Kidney tubule cell (primary cell): ENCODE data around the gene SPSB1.

Source experiments
- DNase-seq: peaks from one replicate; pipeline ENCODE4 v3.0.0-alpha.2; 2018; ENCODE audit warnings: low spot score

Gene SPSB1

GRCh38 chr1:9300573-9300972 lies 7.9 kb downstream of the SPSB1 start:
- DNase-seq = no peak

- peak; percentile 96 for DNase-seq
These were observed 10.2 kb downstream of the SPSB1 start for GRCh38 chr1:9302745-9303524.

GRCh38 chr1:9303916-9304315 lies 11.2 kb downstream of the SPSB1 start:
- DNase-seq = no peak

- DNase-seq = no peak
These were observed 12.5 kb downstream of the SPSB1 start for GRCh38 chr1:9305216-9305615.

DNA sequence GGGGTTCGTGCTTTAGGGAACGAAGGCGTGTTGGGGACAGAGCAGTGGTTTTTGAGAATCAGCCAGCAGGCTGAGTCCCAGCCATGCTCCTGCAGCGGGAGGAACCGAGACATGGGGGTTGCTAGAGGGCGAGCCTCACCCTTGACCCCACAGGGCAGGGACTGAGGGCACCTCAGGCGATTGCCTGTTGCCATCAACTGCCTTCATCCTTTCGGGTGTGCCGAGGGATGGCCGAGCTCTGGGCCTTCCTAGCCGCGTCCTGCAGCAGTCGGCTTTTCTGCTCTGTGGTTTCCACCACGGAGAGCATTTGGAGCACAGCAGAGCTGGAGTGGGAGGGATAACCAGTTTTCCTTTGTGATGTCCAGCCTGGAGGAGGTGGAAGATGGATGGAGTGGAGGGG lies 13.3 kb downstream of the SPSB1 start:
- no peak for DNase-seq

GRCh38 chr1:9307303-9307702 lies 14.6 kb downstream of the SPSB1 start:
- no peak for DNase-seq

- DNase-seq = no peak
These were observed 15.6 kb downstream of the SPSB1 start for GRCh38 chr1:9308236-9308785.

- DNase-seq = no peak
These were observed 16.4 kb downstream of the SPSB1 start for GRCh38 chr1:9309080-9309479.

DNA sequence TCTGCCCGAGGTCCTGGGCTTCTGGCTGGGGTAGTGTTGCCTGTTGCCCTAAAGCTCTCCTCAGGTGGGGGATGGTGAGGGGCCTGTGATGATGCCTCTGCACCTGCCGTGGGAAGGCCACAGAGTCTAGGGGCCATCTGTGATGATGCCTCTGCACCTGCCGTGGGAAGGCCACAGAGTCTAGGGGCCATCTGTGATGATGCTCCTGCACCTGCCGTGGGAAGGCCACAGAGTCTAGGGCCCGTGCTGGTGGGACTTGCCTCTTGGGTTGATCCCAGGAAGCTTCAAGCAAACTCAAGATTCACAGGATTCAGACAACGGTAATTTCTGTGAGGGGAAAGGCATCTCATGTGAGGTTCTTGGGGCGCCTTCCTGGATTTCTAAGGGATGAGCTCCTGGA lies 17.3 kb downstream of the SPSB1 start:
- no peak for DNase-seq

- DNase-seq = no peak
These were observed 18.3 kb downstream of the SPSB1 start for GRCh38 chr1:9311029-9311428.

DNA sequence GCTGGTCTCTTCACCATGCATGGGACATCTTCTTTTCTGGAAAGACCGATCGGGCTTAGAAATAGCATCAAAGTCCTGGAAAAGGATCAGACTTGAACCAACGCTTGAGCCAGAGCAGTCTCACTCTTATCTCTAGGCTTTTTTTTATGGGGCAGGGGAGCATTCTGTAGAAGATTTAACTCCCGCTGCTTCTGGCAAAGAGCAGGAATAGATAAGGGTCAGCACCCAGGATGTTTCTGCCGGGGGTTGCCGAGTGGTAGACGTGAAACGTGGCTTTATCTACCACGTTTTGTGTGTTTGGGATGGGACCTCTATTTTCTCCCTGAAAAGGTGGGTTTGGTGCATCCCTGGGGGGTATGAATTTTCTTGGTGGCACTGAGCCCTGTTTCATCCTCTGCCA lies 18.8 kb downstream of the SPSB1 start:
- DNase-seq = no peak

DNA sequence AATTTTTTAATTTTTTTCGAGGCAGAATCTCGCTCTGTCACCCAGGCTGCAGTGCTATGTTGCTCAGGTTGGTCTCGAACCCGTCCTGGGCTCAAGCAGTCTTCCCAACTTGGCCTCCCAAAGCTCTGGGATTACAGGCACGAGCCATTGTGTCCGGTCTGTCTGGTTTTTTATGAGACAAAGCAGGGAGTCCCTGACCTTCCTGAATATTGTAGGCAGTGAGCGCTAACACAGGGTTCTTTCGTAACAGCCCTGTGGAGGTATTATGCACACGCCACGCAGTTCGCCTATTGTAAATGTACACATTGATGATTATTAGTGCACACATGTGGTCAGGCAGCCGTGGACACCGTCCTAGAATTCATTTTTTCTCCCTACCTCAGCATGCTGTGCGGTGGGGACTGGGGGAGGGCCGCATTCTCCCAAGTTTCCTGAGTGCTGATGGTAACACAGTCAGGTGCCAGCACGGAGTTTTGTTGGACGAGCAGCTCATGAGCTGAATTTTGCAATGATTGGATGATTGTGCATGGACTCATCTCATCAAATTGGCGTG lies 19.6 kb downstream of the SPSB1 start:
- DNase-seq = no peak

GRCh38 chr1:9313576-9313975 lies 20.9 kb downstream of the SPSB1 start:
- DNase-seq = no peak

GRCh38 chr1:9314111-9314510 lies 21.4 kb downstream of the SPSB1 start:
- DNase-seq = no peak

GRCh38 chr1:9314711-9315379 lies 22.2 kb downstream of the SPSB1 start:
- no peak for DNase-seq

DNA sequence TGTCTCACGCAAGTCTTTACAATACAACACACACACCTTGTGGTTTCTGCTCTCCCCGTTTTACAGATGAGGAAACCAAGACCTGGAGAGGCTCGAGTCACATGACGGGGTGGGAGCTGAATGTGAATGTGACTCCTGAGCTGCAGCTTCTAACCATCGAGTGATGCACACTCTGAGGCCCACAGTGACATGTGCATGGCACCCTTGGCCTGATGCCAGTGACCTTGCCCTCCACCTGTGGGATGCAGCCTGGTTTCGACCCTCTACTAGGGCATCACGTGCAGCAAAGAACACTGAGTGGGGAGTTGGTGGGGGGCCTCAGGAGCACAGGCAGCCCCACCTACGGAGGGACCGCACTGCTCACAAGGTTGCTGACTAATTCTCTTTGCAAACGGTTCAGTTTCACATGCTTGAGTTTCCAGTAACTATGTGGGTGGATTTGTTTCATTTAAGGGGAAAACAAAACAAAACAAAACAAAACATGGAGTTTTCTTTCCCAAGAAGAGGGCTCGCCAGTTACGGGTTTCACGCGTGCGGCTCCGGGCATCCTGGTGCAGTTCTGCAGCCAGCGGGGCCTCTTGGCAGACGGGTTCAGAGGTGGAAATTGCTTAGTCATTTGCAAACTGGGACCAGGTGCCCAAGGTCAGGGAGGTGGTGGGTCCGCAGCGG lies 22.9 kb downstream of the SPSB1 start:
- peak; percentile 64 for DNase-seq

DNA sequence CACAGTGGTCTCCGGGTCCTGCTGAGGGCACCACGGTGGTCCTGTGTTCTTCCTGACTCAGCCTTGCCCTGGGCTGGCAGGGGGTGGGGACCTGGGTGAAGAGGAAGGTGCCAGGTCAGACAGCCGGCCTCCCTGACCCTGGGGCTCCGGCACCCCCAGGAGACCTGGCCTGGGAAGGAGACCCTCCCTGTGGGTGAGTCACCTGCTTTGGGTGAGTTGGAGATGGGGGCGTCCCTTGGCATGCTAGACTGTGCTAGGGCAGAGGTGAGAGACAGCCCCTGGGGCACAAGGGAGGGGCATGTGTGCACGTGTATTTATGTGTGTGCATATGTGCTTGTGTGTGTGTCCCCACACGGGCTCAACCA lies 23.4 kb downstream of the SPSB1 start:
- DNase-seq = no peak

DNA sequence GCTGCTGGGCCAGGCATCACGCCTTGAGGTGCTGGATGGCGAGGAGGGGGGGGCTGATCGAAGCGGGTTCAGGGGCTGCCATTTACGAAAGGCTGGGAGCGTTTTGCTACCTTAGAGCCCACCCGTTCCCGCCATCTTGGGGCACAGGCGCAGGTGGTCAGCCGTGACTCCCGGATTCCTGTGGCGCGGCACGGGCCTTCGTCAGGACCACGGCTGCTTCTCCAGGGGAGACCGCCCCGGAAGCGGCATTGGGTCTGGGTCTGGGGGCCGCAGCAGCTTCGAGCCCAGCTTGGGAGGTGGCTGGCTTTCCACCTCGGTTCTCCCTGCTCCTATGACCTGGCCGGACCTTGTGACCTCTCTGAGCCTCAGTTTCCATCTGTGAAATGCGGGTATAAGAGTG lies 23.8 kb downstream of the SPSB1 start:
- no peak for DNase-seq

DNA sequence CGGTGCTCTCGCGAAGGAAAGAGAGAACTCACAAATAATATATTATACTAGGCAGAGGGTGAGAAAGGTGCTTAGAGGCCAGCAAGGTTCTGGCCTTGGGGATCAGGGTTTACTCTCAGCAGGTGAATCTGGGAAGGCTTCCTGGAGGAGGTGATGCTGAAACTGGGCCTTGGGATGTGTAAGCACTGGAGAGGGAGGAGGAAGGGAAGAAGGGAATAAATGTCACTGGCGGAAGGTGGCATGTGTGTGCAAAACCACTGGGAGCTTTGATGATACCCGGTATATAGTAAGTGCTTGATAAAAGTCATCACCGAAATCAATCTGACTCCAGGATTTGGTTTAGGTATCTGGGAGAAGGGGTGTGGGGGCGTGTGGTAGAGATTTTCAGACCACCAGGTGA lies 24.4 kb downstream of the SPSB1 start:
- no peak for DNase-seq

- peak; percentile 28 for DNase-seq
These were observed 25.1 kb downstream of the SPSB1 start for GRCh38 chr1:9317591-9318417.

DNA sequence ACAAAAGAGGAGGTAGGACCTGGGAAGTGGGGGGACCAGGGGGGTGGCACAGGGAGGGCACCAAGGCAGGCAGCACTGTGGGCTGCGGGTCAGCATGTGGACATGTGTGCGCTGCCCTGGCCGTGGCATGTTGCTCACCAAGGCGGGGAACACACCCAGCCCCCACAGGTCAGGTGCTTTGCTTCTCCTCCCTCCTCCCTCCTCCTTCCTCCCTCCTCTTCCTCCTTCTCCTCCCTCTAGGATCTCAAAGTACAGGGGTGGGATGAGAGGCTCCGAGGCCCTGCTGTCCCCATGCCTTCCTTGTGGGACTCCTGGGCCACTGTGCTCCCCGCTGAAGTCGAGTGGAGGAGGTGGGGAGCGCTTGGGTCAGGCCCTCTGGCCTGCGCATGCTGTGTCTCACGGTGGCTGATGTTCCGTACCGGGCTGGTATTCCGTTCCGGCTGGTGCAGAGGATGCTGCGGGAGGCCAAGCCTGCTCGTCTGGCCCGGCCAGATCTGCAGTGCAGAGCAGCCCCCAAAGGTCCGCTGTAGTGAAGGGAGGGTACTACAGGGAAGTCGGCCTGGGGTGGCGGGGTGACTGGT lies 26.6 kb downstream of the SPSB1 start:
- DNase-seq = no peak
